HepG2 (cell line): Measurements from ENCODE around the gene ATG13. TPM values are rescaled to one million over a fixed set of nuclear protein-coding genes. Genes with fewer than 3 reads are reported as not detected.

ENCODE experiments used
- CBFB ChIP-seq: sonication (generic); formaldehyde crosslinking; IDR thresholded peaks from 2 replicates; pipeline ENCODE4 v1.4.0; 2020; ENCODE audit warnings: missing genetic modification reagents
- ETV5 ChIP-seq: IDR thresholded peaks from 2 replicates; pipeline ENCODE4 v1.6.1; 2018; ENCODE audit warnings: missing biosample characterization, missing genetic modification reagents, inconsistent platforms, borderline replicate concordance
- HNF4G ChIP-seq, 2 experiments: sonication (generic) in 1 of 2; formaldehyde crosslinking in 1 of 2; IDR thresholded peaks; 2 replicates each; pipeline versions ENCODE4 v1.4.0 to v1.6.1; 2011 to 2020; ENCODE audit warnings: borderline replicate concordance in 2 of 2, low read depth in 2 of 2, mild to moderate bottlenecking in 2 of 2, low read length in 1 of 2, missing genetic modification reagents in 1 of 2, moderate library complexity in 1 of 2
- HNRNPK ChIP-seq: fragments of 200-400 bp; formaldehyde crosslinking; IDR thresholded peaks from 2 replicates; pipeline ENCODE4 v1.6.1; 2018; ENCODE audit warnings: low read length, low read depth, moderate library complexity, mild to moderate bottlenecking; ENCODE audit not compliant: poor library complexity, severe bottlenecking
- KDM2A ChIP-seq: sonication (generic); formaldehyde crosslinking; IDR thresholded peaks from 2 replicates; pipeline ENCODE4 v1.4.0; 2020; ENCODE audit warnings: low read depth, missing genetic modification reagents, borderline replicate concordance
- NFE2L1 ChIP-seq: sonication (generic); formaldehyde crosslinking; IDR thresholded peaks from 2 replicates; pipeline ENCODE4 v1.4.0; 2020; ENCODE audit warnings: missing genetic modification reagents, mild to moderate bottlenecking, borderline replicate concordance
- NRL ChIP-seq: sonication (generic); formaldehyde crosslinking; IDR thresholded peaks from 2 replicates; pipeline ENCODE4 v1.5.0; 2020; ENCODE audit warnings: missing genetic modification reagents, mild to moderate bottlenecking, moderate library complexity, borderline replicate concordance
- PCBP2 ChIP-seq: fragments of 200-400 bp; formaldehyde crosslinking; optimal IDR thresholded peaks from 2 replicates; pipeline ENCODE3; 2018; ENCODE audit warnings: low read length, low read depth; ENCODE audit not compliant: poor library complexity, severe bottlenecking
- PHB2 ChIP-seq: fragments of 450-650 bp; IDR thresholded peaks from 2 replicates; pipeline ENCODE4 v1.6.1; 2018; ENCODE audit not compliant: partially characterized antibody
- SOX13 ChIP-seq, 3 experiments: fragments of 450-650 bp in 1 of 3; sonication (generic) in 1 of 3; formaldehyde crosslinking in 1 of 3; IDR thresholded peaks in 2 of 3; conservative IDR thresholded peaks in 1 of 3; 2 replicates each; pipeline versions ENCODE4 v1.5.0 to v1.6.1; 2016 to 2020; ENCODE audit warnings: antibody characterized with exemption in 1 of 3, mild to moderate bottlenecking in 1 of 3, missing compliant biosample characterization in 1 of 3, missing genetic modification reagents in 1 of 3, moderate library complexity in 1 of 3
- SRF ChIP-seq: IDR thresholded peaks from 2 replicates; pipeline ENCODE4 v1.6.1; 2011; ENCODE audit warnings: mild to moderate bottlenecking, low read depth, low read length, moderate library complexity
- ZFYVE20 ChIP-seq: sonication (generic); formaldehyde crosslinking; IDR thresholded peaks from 2 replicates; pipeline ENCODE4 v1.8.0; 2023; ENCODE audit warnings: low read depth, mild to moderate bottlenecking, moderate library complexity, missing genetic modification reagents, borderline replicate concordance
- ZMYM2 ChIP-seq: sonication (generic); formaldehyde crosslinking; IDR thresholded peaks from 2 replicates; pipeline ENCODE4 v1.8.0; 2022; ENCODE audit warnings: mild to moderate bottlenecking, missing genetic modification reagents
- ZNF224 ChIP-seq: sonication (generic); formaldehyde crosslinking; IDR thresholded peaks from 2 replicates; pipeline ENCODE4 v1.5.0; 2020; ENCODE audit warnings: mild to moderate bottlenecking, missing genetic modification reagents
- ZNF326 ChIP-seq: sonication (generic); formaldehyde crosslinking; IDR thresholded peaks from 2 replicates; pipeline ENCODE4 v1.4.0; 2020; ENCODE audit warnings: missing genetic modification reagents, borderline replicate concordance
- ZNF460 ChIP-seq: sonication (generic); formaldehyde crosslinking; IDR thresholded peaks from 2 replicates; pipeline ENCODE4 v1.5.1; 2020; ENCODE audit warnings: missing genetic modification reagents, mild to moderate bottlenecking, borderline replicate concordance
- ZNF720 ChIP-seq: sonication (generic); formaldehyde crosslinking; IDR thresholded peaks from 2 replicates; pipeline ENCODE4 v1.4.0; 2020; ENCODE audit warnings: missing genetic modification reagents
- ZSCAN31 ChIP-seq: sonication (generic); formaldehyde crosslinking; IDR thresholded peaks from 2 replicates; pipeline ENCODE4 v1.5.0; 2020; ENCODE audit warnings: low read depth, mild to moderate bottlenecking, missing genetic modification reagents
- polyA plus RNA-seq, 8 experiments: library from polyadenylated mRNA; depleted of rRNA in 3 of 8; stranded (reverse) in 7 of 8; unstranded in 1 of 8; fragments of >200 nt; fragmentation: Illumina TruSeq in 4 of 8; extraction: Trizol in 4 of 8; gene quantifications; 2 replicates each; pipeline versions ENCODE4 v1.2.1 to v1.2.3, GENCODE V29; 2011 to 2016; ENCODE audit warnings: low read depth in 4 of 8, missing spikeins in 1 of 8, mixed read lengths in 1 of 8; ENCODE audit not compliant: insufficient read depth in 1 of 8
- total RNA-seq, 5 experiments: library from RNA; depleted of rRNA; stranded (reverse); fragments of >200 nt; fragmentation: Illumina TruSeq; extraction: Trizol; gene quantifications; 2 replicates each; pipeline ENCODE4 v1.2.3, GENCODE V29; 2016; ENCODE audit warnings: low read depth in 1 of 5
- TF ChIP-seq, protein P1 (sequence below): sonication (generic); formaldehyde crosslinking; IDR thresholded peaks from 2 replicates; pipeline ENCODE4 v1.8.1; 2022; ENCODE audit warnings: low read depth, mild to moderate bottlenecking, missing genetic modification reagents
- TF ChIP-seq, protein P2 (sequence below): sonication (generic); formaldehyde crosslinking; IDR thresholded peaks from 2 replicates; pipeline ENCODE4 v1.4.0; 2020; ENCODE audit warnings: missing genetic modification reagents

The ATG13 gene
- total and polyA plus RNA-seq, 2 of the 13 experiments (the other 11 are each of a cell fraction or from before 2014, with no cell fraction given), result 55.0 to 77.3 TPM

DNA sequence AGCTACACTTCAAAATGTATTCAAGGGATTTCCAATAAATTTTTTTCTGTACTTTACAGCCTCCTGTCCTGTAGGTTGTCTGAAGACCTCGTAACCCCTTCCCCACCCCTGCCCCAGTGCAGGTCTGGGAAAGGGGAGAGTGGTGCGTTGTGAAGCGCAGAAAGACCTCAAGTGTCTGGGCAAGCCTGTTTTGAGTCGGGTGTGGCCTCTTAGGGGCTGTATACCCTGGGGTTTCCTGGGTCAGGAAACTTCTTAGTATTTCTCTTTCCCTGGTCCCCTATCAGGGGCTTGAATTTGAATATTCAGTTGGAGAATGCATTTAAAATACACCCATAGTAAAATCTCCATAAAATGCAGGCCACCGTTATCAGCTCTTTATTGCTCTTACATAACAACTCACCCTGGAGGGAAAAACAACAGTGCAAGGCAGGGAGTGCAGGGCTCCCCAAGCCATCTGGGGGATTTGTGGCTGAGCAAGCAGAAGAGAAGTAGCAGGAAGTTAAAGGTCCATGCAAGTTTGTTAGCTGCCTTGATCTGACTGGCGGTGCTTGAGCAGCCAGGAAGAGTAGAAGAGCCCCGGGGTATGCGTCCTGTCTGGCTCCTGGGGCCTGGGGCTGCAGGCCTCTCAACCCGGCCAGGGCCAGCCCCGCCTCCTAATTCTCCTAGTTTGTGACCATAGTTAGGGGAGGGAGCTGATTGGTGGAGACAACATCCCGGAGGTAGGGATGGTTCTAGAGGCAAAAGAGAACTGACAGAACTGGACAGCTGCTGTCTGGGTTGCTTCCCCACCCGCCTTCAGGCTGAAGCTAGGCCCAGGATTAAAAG, 57.3 kb downstream of the ATG13 start (continued):
- TF ChIP-seq, protein P1, sequence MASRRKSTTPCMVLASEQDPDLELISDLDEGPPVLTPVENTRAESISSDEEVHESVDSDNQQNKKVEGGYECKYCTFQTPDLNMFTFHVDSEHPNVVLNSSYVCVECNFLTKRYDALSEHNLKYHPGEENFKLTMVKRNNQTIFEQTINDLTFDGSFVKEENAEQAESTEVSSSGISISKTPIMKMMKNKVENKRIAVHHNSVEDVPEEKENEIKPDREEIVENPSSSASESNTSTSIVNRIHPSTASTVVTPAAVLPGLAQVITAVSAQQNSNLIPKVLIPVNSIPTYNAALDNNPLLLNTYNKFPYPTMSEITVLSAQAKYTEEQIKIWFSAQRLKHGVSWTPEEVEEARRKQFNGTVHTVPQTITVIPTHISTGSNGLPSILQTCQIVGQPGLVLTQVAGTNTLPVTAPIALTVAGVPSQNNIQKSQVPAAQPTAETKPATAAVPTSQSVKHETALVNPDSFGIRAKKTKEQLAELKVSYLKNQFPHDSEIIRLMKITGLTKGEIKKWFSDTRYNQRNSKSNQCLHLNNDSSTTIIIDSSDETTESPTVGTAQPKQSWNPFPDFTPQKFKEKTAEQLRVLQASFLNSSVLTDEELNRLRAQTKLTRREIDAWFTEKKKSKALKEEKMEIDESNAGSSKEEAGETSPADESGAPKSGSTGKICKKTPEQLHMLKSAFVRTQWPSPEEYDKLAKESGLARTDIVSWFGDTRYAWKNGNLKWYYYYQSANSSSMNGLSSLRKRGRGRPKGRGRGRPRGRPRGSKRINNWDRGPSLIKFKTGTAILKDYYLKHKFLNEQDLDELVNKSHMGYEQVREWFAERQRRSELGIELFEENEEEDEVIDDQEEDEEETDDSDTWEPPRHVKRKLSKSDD (CRISPR knock-in tag), result no peak
- TF ChIP-seq ZMYM2 (CRISPR knock-in tag) (no peak), SOX13 (IDR thresholded peaks at IDR 0.05) (no peak), SOX13 (CRISPR knock-in tag; conservative IDR thresholded peaks at IDR 0.05 in 1 of 2, IDR thresholded peaks at IDR 0.05 in 1 of 2) (no peak), ETV5 (CRISPR knock-in tag) (0 out of 2 replicates have a peak, but pooled peaks have one; percentile 17), NRL (CRISPR knock-in tag) (no peak), ZNF720 (CRISPR knock-in tag) (no peak), KDM2A (peak; percentile 72; the same call in 1 of the 2 replicates), ZFYVE20 (no peak), SRF (no peak), ZSCAN31 (CRISPR knock-in tag) (0 out of 2 replicates have a peak, but pooled peaks have one; percentile 22), PHB2 (no peak), ZNF224 (CRISPR knock-in tag) (no peak), PCBP2 (no peak), HNRNPK (no peak), HNF4G (IDR thresholded peaks at IDR 0.05; ENCODE audit: borderline replicate concordance, low read depth, low read length) (no peak), HNF4G (CRISPR knock-in tag; IDR thresholded peaks at IDR 0.05; ENCODE audit: borderline replicate concordance, low read depth) (no peak), NFE2L1 (CRISPR knock-in tag) (no peak), CBFB (no peak), ZNF326 (no peak), ZNF460 (CRISPR knock-in tag) (no peak)
- TF ChIP-seq, protein P2, sequence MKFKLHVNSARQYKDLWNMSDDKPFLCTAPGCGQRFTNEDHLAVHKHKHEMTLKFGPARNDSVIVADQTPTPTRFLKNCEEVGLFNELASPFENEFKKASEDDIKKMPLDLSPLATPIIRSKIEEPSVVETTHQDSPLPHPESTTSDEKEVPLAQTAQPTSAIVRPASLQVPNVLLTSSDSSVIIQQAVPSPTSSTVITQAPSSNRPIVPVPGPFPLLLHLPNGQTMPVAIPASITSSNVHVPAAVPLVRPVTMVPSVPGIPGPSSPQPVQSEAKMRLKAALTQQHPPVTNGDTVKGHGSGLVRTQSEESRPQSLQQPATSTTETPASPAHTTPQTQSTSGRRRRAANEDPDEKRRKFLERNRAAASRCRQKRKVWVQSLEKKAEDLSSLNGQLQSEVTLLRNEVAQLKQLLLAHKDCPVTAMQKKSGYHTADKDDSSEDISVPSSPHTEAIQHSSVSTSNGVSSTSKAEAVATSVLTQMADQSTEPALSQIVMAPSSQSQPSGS, result 0 out of 2 replicates have a peak, but pooled peaks have one; percentile 13
